HG03571 (cell line): ENCODE measurements around the gene DRGX.

ENCODE experiments used
- ATAC-seq: cut with Tn5 transposase; IDR thresholded peaks from one replicate; pipeline ENCODE4 v1.9.1; 2021; ENCODE audit not compliant: unreplicated experiment

DRGX gene

DNA sequence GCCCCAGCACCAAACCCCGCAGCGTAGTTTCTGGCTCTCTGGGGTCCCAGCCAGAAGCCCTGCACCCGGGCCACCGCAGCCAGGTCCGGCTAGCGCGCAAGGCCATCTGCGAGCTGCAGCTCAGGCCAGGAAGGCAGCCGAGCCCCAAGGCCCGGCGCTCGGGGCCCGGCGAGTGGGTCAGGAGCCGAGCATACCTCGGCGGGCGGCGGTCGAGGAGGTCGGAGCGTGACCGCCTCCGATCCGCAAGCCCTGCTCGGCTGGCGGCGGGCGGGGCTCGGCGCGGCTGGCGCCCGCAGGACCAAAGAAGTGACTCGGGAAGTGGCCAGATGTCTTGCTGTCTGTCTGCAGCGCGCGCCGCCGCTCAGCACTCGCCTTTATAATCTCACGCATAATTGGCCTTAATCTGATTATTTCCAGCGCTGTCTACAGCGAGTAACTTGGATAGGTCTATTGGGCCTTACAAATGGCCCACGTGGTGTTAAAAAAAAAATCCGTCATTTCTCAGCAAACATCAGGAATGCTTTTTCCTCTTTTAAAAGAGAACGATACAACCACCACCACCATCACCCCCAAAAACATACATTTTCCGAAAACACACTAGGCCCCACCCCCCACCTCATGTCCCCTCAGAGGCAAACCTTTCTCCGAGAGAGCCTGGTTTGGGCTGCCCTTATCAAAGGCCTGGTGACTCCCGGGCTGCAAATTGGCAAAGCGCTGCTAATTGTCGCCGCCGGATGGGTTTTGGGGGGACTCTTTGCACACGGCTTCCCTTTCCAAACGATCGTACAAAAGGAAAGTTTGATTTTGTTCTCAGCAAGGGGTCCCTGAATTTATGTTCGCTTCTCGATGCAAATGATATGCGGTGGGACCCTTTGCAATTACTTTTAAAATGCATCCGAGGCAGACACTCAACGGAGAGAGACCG, at the start of gene DRGX:
Gene DRGX, minus strand, starts transcription at position 349 of the 925 bp plus-strand sequence. CDS start 649 bp downstream, outside the sequence.
- ATAC-seq: no peak

- no peak for ATAC-seq
Measured at GRCh38 chr10:49444349-49444748, 48.5 kb upstream of the DRGX start.

- ATAC-seq: no peak
Measured at GRCh38 chr10:49442863-49443262, 47.0 kb upstream of the DRGX start.

DNA sequence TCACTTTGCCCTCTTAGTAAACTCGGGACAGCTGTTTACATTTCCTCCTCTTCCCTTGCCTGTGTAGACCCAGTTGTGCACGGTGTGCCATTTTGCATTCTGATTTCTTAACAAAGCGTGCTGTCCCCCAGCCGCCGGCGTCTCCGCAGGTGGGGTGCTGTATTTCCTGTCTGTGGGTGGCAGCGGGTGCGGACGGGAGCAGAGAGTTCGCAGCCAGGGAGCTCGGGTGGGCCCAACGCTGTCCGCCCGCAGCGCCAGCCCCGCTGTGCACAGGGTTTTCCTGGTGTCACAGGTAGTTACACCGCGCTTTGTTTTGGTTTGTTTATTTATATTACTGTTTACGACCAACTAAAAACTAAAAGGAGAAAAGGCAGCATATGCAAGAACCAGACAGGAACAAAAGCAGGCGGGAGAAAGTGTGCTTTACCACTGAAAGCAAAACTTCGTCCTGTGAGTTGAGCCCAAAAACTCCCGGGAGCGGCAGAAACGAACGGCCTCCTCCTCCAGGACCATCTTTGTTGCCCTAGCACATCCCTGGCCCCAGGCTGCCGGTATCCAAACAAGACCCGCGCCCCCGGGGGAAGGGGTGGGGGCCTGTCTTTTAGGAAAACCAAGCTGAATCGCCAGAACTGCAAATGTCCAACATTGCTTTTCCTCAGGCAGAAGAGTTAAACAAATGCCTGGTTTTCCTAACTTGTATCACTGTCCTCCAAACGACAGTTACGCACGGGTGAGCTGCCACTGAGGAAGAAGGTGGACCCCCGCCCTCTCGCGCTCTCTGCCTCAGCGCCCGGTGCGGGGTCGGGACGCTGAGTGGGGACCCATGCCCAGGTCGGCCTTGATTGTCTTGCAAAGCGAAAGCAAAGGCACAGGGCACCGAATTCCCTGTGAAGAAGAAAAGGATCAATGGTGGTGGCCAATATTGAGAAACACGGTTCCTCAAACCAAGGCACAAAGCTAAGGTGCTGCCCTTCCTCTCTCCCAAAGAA, 45.9 kb upstream of the DRGX start:
- ATAC-seq: no peak

GRCh38 chr10:49435225-49435624, 39.3 kb upstream of the DRGX start:
- ATAC-seq: no peak

- ATAC-seq: no peak
Measured at GRCh38 chr10:49433069-49433468, 37.2 kb upstream of the DRGX start.

GRCh38 chr10:49431426-49431825, 35.5 kb upstream of the DRGX start:
- ATAC-seq: no peak

DNA sequence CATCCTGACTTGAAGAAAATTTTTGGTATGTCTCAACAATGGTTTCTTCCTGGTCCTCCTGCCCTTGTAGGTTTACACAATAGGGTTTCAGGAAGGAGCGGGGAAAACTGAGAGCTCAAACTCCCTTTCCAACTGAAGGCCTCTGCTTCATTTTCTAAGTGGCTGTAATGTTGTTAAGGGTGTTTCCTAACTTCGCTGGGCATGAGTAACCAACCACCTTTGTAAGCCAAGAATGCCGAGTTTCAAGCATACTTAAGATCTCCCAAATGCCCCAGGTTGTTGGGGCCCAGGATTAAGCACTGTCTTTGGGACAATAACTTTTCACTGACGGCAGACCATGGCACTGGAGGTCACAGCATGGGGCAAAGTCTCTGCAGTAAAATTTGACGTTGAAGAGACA, 33.6 kb upstream of the DRGX start:
- ATAC-seq: no peak

GRCh38 chr10:49426490-49427360, 30.8 kb upstream of the DRGX start:
- ATAC-seq: no peak

DNA sequence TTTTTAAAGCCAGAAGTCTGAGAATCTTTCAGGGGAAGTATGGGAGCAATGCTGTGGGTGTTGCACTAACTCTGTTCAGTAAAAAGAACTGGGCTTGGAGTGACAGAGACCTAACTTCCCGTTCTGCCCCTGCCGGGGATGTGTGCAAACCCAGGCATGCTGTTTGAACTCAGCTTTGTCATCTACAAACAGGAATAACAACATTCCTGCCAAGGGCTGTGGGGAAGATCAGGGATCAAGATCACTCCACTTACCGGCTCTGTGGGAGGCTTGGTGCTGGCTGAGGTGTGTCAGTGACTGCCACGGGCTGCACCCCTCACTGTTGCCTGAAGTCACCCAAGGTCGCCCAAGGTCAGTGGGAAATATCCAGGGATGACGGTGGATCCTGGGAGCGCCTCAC, 23.1 kb upstream of the DRGX start:
- no peak for ATAC-seq

DNA sequence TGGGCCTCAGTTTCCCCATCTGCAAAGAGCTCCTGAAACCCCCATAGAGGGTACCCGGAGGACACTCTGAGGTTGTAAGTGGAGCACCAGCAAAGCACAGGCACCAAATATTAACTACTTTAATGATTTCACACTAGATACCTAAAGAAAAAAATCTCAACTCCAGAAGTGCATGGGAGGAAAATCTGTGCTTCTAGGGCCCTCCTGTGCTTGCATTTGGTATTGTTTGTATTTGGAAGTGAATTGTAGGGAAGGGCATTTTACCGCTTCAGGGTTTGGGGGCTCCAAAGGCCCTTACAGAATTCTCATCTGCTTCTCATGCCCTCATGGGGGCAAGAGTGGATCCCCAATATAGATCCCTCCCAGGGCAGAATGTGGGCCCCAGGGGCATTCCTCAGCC, 22.4 kb upstream of the DRGX start:
- no peak for ATAC-seq

- no peak for ATAC-seq
Measured at GRCh38 chr10:49418053-49418326, 22.1 kb upstream of the DRGX start.

- ATAC-seq: no peak
Measured at GRCh38 chr10:49417311-49418052, 21.6 kb upstream of the DRGX start.

DNA sequence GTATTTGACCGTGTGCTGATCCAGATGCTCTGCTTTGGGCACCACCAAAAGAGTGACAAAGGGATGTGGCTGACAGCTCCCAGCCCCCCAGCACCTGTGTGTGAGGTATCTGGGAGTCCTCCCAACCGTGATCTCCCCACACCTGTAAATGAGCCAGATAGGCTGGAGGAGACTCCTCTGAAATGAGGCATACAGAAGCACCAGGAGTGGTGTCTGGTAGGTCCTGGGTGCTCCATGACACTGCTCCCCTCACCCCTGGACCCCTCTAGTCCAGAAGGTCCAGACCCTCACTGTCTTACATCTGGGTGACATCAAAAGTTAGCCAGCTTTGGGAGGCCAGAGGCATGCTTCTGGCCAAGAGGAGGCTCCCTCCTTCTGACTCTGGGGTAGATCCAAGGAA, 20.0 kb upstream of the DRGX start:
- no peak for ATAC-seq

- ATAC-seq: no peak
Measured at GRCh38 chr10:49415109-49415508, 19.2 kb upstream of the DRGX start.

DNA sequence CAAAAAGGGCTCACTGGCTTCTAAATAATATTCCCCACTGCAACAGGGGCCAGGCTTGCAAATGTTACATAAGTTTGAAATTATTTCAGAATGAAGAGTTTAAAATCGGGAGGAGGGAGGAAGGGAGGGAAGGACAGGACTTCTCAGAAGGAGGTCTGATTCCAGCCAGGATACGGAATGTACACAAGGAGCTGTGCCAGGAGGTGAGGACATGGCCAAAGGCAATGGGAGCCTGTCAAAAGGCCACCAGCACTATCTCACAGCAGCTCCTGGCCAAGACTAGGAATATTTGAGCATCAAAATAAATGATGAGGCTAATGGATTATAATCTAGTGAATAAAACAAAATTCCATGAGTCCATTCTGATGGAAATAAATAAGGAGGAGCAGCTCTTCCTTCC, 18.6 kb upstream of the DRGX start:
- ATAC-seq: no peak

- no peak for ATAC-seq
Measured at GRCh38 chr10:49412571-49412970, 16.7 kb upstream of the DRGX start.

GRCh38 chr10:49410365-49411074, 14.6 kb upstream of the DRGX start:
- no peak for ATAC-seq

DNA sequence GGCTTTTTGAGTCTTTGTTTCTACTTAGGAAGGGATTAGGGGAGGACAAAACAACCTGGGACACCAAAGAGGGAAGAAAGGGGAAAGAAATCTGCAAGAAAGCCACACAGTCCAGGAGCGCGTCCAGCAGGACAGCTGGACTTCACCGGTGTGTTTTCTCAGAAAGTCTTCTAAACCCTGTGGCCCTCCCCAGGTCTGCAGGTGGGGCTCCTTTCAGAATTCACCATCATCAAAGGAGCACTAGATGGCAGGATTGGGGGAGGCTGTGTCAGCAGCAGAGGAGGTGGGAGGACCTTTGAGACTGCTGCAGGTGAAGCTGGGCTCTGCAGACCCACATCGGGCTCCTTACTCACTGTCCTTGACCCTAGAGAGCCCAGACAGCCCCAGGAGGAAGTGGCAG, 13.9 kb upstream of the DRGX start:
- no peak for ATAC-seq
